NCI-H345 (cell line): ENCODE data around the gene INSR.
"Not testable (repeated sequence)": the region's sequence is repeated elsewhere in the genome, so short reads cannot be mapped to it uniquely, and the experiment has no call there.

Experiments used
- DNase-seq: peaks from one replicate; lab custom pipeline; 2025; lab: John Stamatoyannopoulos, UW

Gene INSR

DNA sequence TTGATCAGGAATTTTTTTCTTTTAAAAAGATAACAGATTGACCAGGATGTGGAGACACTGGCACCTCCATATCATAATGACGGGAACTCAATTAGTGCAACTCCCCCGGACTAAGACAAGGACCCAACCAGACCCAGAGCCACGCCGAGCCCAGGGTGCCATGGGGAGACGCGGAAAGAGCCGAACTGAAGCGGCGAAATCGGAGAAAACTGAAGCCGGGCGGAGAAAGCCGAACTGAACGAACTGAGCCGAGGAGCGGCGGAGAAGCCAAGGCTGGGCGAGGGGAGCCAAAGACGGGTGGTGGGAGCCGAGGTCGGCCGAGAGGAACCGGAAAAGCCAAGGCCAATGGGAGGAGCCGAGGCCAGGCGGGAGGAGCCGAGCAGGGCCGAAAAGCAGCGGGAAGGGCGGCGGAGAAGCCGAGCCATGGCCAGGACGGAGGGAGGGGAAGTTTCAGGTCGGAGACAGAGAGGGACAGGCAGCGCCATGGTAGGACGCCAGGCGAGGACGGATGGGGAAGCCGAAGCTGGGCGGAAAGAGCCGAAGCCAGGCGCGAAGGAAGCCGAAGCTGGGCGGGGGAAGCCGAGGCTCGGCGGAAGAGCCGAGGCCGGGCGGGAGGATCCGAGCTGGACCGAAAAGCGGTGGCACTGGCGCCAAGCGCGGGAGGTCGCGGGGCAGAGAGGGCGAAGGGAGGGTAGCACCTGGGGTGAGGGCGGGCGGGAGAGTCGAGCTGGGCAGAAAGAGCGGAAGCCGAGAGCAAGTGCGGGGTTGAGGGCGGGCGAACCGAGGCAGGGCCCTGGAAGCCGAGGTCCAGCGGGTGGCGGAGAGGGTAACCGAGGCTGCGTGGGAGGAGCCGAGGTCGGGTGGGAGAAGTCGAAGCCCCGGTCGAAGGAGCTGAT is 195.3 kb downstream of the INSR start:
- DNase-seq, result peak; percentile 89

DNA sequence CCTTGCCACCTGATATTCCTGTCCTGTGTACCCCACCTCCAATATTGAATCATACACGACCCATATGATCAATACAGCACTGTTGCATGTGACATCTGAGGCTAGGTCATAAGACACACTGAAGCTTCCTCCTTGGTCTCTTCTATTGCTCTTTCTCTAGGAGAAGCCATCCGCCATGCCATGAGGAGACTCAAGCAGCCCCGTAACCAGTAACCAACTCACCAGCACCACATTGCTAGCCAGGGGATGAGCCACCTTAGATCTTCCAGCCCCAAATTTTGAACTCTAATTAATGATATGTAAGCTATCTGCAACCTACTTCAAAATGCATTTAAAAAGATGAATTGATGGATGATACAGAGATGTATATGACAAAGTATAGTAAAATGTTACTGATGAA is 196.1 kb downstream of the INSR start:
- DNase-seq, result no peak

DNA sequence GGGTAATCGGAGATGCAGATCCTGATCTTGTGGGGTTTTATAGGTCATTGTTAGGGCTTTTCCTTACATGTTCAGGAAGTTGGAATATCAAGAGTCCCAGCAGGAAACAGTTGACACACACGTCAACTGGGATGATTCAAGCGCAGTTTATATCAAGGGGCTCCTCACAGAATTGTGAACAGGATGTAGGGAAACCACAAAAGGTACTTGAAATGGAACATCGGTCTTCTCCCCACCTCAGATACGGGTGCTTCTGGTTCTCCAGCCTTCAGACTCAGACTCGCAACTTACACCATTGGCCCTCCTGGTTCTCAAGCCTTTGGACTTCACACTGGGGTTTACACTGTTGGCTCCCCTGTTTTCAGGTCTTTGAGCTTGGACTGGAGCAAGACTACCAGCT is 205.2 kb downstream of the INSR start:
- DNase-seq, result no peak

DNA sequence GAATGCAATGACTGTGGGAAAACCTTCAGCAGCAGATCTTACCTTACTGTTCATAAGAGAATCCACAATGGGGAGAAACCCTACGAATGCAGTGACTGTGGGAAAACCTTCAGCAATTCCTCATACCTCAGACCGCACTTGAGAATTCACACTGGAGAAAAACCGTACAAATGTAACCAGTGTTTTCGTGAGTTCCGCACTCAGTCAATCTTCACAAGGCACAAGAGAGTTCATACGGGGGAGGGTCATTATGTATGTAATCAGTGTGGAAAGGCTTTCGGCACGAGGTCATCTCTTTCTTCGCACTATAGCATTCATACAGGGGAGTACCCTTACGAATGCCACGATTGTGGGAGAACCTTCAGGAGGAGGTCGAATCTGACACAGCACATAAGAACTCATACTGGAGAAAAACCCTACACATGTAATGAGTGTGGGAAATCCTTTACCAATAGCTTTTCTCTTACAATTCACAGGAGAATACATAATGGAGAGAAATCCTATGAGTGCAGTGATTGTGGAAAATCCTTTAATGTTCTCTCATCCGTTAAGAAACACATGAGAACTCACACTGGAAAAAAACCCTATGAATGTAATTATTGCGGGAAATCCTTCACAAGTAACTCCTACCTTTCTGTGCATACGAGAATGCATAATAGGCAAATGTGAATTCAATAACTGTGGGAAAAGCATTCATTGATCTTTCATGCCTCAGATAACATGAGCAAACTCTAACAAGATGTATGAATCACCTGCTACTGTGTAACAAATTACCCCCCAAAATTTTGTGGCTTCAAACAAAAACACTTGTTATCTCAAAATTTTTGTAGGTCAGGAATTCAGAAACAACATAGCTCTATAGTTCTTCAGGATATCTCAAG is 210.9 kb downstream of the INSR start:
- no peak for DNase-seq

DNA sequence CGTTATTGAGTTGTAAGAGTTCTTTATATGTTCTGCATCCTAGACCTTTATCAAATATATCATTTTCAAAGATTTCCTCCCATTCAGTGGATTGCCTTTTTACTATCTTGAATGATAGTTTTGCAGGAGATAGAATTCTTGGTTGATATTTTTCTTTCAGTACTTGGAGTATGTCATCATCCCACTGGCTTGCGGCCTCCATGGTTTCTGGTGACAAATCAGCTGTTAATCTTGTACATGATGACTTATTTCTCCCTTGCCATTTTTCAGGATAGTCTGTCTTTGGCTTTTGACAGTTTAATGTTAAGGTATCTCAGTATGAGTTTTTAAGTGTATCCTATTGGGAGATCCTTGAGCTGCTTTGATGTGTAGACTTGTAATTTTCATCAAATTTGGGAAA is 216.2 kb downstream of the INSR start:
- no peak for DNase-seq

DNA sequence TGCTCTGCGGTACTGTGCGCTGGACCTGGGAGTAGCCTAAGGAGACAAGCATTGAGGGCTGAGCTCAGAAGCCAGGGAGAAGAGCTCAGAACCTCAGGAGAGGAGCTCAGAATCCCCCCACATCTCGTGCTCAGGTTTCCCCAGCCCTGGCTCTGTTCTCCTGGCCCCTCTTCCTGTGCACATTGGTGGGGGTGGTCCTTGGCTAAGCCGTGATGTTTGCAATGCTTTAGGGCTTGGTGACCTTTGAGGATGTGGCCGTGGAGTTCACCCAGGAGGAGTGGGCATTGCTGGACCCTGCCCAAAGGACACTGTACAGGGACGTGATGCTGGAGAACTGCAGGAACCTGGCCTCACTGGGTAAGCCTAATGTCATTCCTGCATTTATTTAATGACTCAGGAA is 218.1 kb downstream of the INSR start:
- no peak for DNase-seq

DNA sequence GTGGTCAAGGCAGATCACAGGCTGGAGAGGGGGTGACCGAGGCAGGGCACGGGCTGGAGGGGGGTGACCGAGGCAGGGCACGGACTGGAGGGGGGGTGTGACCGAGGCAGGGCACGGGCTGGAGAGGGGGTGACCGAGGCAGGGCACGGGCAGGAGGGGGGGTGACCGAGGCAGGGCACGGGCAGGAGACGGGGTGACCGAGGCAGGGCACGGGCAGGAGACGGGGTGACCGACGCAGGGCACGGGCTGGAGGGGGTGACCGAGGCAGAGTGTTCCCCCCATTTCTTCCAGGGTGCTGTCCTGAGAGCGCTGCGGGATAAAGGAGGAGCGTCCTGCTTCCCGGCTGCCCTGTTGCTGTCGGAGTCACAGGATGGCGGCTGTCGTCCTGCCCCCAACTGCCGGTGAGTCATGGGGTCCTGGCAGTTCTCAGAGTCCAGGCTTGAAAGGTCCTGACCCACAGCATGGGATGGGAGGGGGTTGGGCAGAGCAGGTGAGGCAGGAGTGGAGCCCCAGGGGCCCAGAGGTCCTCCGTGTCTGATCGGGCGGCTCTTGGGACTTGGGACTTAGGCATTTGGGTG is 219.4 kb downstream of the INSR start:
- no peak for DNase-seq

DNA sequence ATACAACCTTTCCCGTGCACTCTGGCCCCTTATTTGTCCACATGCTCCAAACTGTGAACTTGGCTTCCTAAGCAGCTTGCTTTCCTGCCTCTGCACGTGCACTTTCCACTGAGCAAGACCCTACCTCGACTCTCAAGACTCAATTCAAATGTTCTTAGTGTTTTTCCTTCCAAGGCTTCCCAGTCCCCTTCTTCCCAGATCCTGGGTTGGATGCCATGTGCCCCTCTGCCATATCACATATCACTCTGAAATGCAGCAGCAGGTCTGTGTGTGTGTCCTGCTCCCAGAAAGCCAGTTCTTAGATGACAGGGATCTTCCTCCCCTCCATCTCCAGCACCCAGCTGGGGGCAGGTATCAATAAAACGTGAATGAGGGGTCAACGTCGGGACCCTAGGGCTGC is 221.7 kb downstream of the INSR start:
- DNase-seq, result no peak

DNA sequence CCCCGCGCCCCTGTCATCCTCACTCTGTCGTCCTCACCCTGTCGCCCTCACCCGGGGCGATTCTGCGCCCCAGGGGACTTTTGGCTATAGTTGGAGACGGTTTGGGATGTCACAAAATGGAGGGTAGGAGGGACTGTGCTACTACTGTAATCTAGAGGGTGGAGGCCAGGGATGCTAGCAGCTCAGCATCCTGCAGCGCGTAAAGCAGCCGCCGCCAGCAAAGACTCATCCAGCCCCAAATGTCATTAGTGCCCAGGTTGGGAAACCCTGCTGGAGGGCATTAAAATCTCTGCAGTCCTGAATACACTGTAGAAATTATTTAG is 224.3 kb downstream of the INSR start:
- DNase-seq, result no peak

DNA sequence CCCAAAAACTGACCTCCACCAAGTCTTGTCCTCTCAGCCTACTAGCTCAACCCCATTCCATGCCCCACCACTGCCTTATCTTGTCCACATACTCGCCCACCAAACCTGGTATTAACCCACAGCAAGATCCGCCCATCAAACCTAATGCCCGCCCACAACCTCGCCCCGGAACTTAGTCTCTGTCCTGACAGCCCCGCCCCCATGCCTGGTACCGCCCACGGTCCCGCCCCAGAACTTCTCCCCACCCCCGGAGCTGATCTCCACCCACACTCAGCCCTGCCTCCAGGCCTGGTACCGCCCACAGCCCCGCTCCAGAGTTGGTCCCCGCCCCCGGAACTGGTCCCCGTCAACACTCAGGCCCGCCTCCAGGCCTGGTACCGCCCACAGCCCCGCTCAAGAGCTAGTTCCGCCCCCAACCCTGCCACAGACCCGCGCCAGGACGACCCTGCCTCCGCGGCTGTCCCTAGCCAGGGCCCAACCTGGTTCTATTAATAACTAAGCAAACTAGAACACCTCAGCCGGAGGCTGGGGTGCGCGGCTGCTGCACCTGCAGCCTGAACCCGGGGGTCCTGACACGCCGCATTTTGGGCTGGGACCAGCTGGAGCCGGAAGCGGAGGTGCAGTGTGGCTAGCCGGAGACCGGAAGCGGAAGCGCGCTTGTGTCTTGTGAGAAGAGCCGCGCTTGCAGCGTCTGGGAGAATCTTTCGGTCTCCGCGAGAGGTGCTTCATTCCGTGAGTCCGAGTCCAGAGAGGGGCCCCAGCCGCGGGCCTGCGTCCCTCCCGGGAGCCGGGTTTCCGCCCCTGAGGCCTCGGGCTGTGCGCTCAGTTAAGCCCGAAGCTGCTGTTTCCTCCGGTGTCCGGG is 224.9 kb downstream of the INSR start, which contains the start of gene ZNF557:
ZNF557 (plus strand) TSS at position 662 of the 862 bp plus-strand sequence. CDS start 5,372 bp downstream, outside the sequence.
- DNase-seq, result peak; percentile 97

DNA sequence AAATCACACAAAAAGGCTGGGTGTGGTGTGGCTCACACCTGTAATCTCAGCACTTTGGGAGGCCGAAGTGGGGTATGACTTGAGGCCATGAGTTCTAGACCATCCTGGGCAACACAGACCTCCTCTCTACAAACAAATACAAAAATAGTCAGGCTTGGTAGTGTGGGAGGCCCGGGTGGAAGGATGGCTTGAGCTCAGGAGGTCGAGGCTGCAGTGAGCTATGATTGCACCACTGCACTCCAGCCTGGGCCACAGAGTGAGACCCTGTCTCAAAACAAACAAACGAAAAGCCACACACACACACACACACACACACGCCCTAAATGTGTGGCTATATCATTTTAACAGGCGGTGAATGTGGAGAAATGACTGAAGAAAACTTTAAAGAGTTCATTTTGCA is 225.6 kb downstream of the INSR start:
- DNase-seq, result no peak

DNA sequence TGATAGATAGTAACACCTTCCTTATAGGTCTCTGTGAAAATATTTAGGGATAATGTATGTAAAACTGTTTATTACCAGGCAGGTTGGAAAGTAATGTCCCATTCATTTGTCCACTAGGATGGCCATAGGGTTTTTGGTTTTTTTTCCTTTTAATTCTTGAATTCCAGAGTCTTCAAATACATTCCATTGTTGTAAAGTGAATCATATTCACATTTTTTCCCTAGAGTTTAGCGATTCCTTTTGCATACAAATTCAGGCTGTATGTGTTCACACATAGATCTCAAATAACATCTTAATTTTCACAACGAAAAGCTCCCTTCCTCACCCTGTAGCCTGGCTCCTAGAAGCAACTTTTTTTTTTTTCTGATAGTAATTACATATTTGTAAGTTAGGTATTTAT is 226.5 kb downstream of the INSR start:
- no peak for DNase-seq

DNA sequence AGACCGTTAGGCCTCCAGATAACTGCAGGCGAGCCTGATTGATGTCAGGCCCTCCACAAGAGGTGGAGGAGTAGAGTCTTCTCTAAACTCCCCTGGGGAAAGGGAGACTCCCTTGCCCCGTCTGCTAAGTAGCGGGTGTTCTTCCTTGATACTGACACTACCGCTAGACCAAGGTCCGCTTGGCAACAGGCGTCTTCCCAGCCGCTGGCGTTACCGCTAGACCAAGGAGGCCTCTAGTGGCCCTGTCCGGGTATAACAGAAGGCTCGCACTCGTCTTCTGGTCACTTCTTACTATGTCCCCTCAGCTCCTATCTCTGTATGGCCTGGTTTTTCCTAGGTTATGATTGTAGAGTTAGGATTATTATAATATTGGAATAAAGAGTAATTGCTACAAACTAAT is 227.1 kb downstream of the INSR start:
- not testable (repeated sequence) for DNase-seq

DNA sequence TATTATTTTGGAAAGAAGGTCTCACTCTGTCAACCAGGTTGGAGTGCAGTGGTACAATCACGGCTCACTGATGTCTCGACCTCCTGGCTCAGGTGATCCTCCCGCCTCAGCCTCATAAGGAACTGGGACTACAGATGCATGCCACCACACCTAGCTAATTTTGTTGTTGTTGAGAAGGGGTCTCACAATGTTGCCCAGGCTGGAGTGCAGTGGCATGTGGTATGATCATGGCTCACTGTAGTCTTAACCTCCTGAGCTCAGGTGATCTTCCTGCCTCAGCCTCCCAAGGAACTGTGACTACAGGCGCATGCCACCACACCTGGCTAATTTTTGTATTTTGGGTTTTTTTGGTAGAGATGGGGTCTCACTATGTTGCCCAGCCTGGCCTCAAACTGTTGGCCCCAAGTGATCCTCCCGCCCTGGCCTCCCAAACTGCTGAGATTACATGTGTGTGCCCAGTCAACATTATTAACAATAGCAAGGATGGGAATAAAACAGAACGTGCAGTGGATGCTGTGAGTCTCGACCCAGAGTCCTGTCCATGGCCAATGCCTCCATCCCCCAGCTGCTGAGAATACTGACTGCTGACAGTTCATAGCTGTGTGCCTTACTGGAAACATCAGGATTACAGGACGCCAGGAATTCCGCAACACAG is 230.3 kb downstream of the INSR start:
- no peak for DNase-seq

DNA sequence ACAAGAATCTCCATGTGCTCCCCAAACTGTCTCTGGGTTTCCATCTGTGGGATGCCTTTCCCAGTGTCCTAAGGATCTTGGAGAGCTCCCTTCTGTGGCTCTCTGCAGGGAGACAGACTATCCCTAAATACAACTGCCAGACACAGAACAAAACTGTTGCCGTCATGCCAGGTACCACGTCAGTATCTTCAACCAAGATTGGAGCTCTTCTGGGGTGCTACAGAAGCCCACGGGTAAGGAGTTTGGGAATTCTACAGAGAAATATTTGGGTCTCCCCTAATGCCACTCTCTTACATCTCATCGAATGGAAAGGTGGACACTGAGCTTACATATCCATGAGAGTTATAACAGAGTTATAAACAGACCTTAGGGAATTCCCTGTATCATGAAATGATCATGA is 230.9 kb downstream of the INSR start:
- DNase-seq, result no peak
